SU-DHL-6 (cell line): Measurements from ENCODE around the gene TRIML1.

Experiments used
- H2AFZ ChIP-seq: fragments of 200-600 bp; sonication (generic); 2 replicates; pipeline ENCODE4 v1.6.1; 2014; ENCODE audit warnings: low read depth, mild to moderate bottlenecking, moderate library complexity, mixed read lengths, antibody characterized with exemption, low read length; ENCODE audit not compliant: severe bottlenecking
- H3F3A ChIP-seq: fragments of 200-600 bp; shearing (Covaris generic); 2 replicates; pipeline ENCODE4 v1.6.0; 2016; ENCODE audit warnings: antibody characterized with exemption, mild to moderate bottlenecking; ENCODE audit not compliant: insufficient read depth
- H3K27ac ChIP-seq: fragments of 200-600 bp; sonication (generic); 2 replicates; pipeline ENCODE4 v1.5.1; 2016; ENCODE audit warnings: low read depth, mild to moderate bottlenecking, low read length, moderate library complexity, mixed read lengths
- H3K27me3 ChIP-seq: fragments of 200-600 bp; sonication (generic), shearing (Covaris generic); 2 replicates; pipeline ENCODE4 v1.6.0; 2014; ENCODE audit warnings: mild to moderate bottlenecking, low read length
- H3K36me3 ChIP-seq: fragments of 200-600 bp; sonication (generic); 2 replicates; pipeline ENCODE4 v1.6.1; 2014; ENCODE audit warnings: mild to moderate bottlenecking, low read length, mixed read lengths
- H3K4me2 ChIP-seq: fragments of 300-600, 200-600 bp; shearing (Covaris generic), sonication (generic); 2 replicates; pipeline ENCODE4 v1.6.0; 2014; ENCODE audit warnings: low read length, low read depth, mild to moderate bottlenecking; ENCODE audit not compliant: poor library complexity, severe bottlenecking
- H3K4me3 ChIP-seq: fragments of 200-600 bp; sonication (generic); 2 replicates; pipeline ENCODE4 v1.5.1; 2014; ENCODE audit warnings: antibody characterized with exemption, low read length, mild to moderate bottlenecking, mixed read lengths; ENCODE audit not compliant: insufficient read depth, poor library complexity, severe bottlenecking
- H3K79me2 ChIP-seq: fragments of 200-600 bp; sonication (generic); 2 replicates; pipeline ENCODE4 v1.6.1; 2014; ENCODE audit warnings: mild to moderate bottlenecking, low read length, moderate library complexity; ENCODE audit not compliant: insufficient read depth
- H3K9ac ChIP-seq: fragments of 200-600 bp; sonication (generic); 2 replicates; pipeline ENCODE4 v1.7.0; 2014; ENCODE audit warnings: mild to moderate bottlenecking, low read length
- H3K9me2 ChIP-seq: fragments of 200-600 bp; sonication (generic); replicated peaks from 2 replicates; pipeline ENCODE4 v1.6.1; 2014; ENCODE audit warnings: low read length; ENCODE audit not compliant: insufficient read depth
- H3K9me3 ChIP-seq: fragments of 200-600 bp; sonication (generic); 2 replicates; pipeline ENCODE4 v1.6.1; 2014; ENCODE audit warnings: low read length, mixed read lengths; ENCODE audit not compliant: insufficient read depth
- H4K20me1 ChIP-seq: fragments of 200-600 bp; sonication (generic); 2 replicates; pipeline ENCODE4 v1.6.1; 2014; ENCODE audit warnings: low read depth, mild to moderate bottlenecking, antibody characterized with exemption, low read length, moderate library complexity, mixed read lengths
- EZH2phosphoT487 ChIP-seq: fragments of 200-600 bp; sonication (generic), shearing (Covaris generic); conservative IDR thresholded peaks from 2 replicates; pipeline ENCODE4 v1.6.1; 2018; ENCODE audit warnings: mild to moderate bottlenecking, antibody characterized with exemption, low read length, moderate library complexity, mixed read lengths
- TF ChIP-seq, protein P1 (sequence below): fragments of 200-600 bp; sonication (generic); IDR thresholded peaks from one replicate; pipeline ENCODE4 v1.5.1; 2017; ENCODE audit warnings: antibody characterized with exemption, mild to moderate bottlenecking, low read length, moderate library complexity; ENCODE audit not compliant: insufficient read depth, poor library complexity, severe bottlenecking

TRIML1 gene

DNA sequence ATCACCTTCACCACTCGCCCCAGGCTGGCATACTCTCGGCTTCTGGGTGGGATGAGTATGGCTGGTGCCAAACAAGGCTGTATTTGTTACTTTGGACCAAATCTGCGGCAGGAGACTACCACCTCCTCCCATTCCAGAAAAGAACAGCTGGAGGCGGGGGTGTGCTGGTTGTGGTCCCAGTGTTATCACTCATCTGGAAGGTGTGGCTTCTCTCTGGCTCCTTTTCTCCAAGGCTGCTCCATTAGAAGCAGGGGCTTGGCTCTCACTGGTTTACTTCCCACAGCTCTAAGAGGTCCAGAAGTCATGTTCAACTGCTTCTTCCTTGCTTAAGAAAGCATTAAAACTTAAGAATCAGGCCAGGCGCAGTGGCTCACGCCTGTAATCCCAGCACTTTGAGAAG lies 27.3 kb upstream of the TRIML1 start:
- H3K9me3 ChIP-seq = no peaks in the 10 kb centered on the region
- H3F3A ChIP-seq = no peaks in the 10 kb centered on the region
- H3K9me2 ChIP-seq = no peaks in the 10 kb centered on the region
- no peak for TF ChIP-seq EZH2phosphoT487
- TF ChIP-seq, protein P1, sequence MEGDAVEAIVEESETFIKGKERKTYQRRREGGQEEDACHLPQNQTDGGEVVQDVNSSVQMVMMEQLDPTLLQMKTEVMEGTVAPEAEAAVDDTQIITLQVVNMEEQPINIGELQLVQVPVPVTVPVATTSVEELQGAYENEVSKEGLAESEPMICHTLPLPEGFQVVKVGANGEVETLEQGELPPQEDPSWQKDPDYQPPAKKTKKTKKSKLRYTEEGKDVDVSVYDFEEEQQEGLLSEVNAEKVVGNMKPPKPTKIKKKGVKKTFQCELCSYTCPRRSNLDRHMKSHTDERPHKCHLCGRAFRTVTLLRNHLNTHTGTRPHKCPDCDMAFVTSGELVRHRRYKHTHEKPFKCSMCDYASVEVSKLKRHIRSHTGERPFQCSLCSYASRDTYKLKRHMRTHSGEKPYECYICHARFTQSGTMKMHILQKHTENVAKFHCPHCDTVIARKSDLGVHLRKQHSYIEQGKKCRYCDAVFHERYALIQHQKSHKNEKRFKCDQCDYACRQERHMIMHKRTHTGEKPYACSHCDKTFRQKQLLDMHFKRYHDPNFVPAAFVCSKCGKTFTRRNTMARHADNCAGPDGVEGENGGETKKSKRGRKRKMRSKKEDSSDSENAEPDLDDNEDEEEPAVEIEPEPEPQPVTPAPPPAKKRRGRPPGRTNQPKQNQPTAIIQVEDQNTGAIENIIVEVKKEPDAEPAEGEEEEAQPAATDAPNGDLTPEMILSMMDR = no peak
- no peak overlapping the region for H3K27ac ChIP-seq
- H3K9ac ChIP-seq = no peak overlapping the region
- H3K27me3 ChIP-seq = no peaks in the 10 kb centered on the region
- no peak overlapping the region for H3K4me2 ChIP-seq
- H4K20me1 ChIP-seq = no peaks in the 10 kb centered on the region
- no peak overlapping the region for H2AFZ ChIP-seq
- no peak overlapping the region for H3K4me3 ChIP-seq
- H3K79me2 ChIP-seq = no peaks in the 10 kb centered on the region
- no peaks in the 10 kb centered on the region for H3K36me3 ChIP-seq

- Histone ChIP-seq H4K20me1 (no peaks in the 10 kb centered on the region), H3K27ac (no peak overlapping the region), H3K9me2 (no peaks in the 10 kb centered on the region), H3K4me2 (no peak overlapping the region), H3K79me2 (no peaks in the 10 kb centered on the region), H3K9me3 (no peaks in the 10 kb centered on the region), H3F3A (no peaks in the 10 kb centered on the region), H3K4me3 (no peak overlapping the region), H2AFZ (no peak overlapping the region), H3K9ac (no peak overlapping the region), H3K36me3 (no peaks in the 10 kb centered on the region), H3K27me3 (no peaks in the 10 kb centered on the region)
- no peak for TF ChIP-seq EZH2phosphoT487
- TF ChIP-seq, protein P1 = no peak
Observed at GRCh38 chr4:188113156-188113555, 26.1 kb upstream of the TRIML1 start.

DNA sequence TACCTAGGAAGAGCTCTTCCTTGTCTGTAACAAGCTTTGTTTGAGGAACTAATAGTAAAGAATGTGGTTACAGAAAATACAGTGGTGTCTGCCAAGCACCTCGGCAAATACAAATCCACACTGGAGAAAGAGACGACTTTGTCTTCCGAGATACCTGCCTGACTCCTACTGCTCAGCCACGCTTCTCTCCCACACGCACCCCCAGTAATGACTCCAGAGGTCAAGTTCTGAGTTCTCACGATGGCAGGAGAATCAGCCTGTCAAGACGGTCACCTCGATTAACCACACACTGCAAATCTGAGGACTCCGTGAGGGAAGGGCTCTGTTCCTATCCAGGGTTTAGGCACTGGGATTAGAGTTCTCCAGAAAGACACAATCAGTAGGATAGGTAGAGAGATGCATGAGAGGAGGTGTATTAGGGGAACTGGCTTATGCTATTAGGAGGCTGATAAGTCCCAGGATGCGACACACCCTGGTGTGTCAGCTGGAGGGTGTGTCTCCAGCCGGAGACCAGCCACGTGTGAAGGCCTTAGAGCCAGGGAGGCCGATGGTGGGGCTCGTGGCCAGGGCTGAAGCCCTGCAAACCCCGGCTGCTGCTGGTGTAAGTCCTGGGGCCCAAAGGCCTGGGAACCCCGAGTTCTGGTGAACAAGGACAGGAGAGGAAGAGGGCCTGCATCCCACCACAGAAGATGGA lies 21.5 kb upstream of the TRIML1 start:
- no peak overlapping the region for H3K4me3 ChIP-seq
- H3K9me2 ChIP-seq = no peaks in the 10 kb centered on the region
- no peaks in the 10 kb centered on the region for H4K20me1 ChIP-seq
- no peak for TF ChIP-seq EZH2phosphoT487
- TF ChIP-seq, protein P1 = no peak
- no peaks in the 10 kb centered on the region for H3K27me3 ChIP-seq
- H3K27ac ChIP-seq = no peak overlapping the region
- no peak overlapping the region for H3K9ac ChIP-seq
- H3K79me2 ChIP-seq = no peaks in the 10 kb centered on the region
- H3K9me3 ChIP-seq = no peaks in the 10 kb centered on the region
- H3K36me3 ChIP-seq = no peaks in the 10 kb centered on the region
- H3F3A ChIP-seq = no peaks in the 10 kb centered on the region
- no peak overlapping the region for H2AFZ ChIP-seq
- H3K4me2 ChIP-seq = no peak overlapping the region
